ENCODE measurements around the gene ERG.

Gene ERG, protein sequence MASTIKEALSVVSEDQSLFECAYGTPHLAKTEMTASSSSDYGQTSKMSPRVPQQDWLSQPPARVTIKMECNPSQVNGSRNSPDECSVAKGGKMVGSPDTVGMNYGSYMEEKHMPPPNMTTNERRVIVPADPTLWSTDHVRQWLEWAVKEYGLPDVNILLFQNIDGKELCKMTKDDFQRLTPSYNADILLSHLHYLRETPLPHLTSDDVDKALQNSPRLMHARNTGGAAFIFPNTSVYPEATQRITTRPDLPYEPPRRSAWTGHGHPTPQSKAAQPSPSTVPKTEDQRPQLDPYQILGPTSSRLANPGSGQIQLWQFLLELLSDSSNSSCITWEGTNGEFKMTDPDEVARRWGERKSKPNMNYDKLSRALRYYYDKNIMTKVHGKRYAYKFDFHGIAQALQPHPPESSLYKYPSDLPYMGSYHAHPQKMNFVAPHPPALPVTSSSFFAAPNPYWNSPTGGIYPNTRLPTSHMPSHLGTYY

DNA sequence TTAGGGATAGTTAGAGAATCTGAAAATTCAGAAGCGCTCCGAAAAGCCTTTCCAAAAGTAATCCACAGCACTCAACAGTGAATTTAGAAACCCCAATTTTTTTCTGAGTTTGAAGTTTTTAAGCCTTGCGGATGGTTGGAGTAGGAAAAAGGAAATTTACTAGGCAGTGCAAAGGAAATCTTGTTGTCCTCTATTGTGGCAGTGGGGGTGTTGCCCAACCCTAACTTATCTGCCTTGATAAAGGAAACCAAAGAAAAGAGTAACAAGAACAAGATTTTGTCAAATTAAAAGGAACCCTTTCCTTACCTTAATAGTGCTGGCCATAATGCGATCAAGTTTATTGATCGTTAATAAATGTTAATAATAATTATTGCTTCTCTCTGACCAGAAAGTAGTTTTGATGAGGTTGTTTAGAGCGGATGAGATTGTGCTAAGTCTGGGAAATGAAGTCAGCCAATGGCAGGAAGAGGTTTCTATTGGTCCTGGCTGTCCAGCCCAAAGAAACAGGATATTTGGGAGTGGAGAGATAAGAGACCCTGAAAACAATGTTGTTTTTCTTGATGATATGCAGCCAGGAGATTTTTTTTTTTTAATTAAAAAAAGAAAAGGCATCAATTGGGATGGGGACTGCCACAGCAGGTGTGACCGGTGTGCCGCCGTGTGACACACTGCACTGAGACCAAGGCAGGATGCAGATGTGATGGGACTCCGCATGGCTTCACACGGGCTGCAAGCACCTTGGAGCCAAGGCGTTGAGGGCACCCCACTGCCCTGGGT, at the start of gene ERG:
Gene ERG, minus strand, starts transcription at position 421 of the 777 bp plus-strand sequence. Its CDS starts 97 bp downstream, at position 324.
- DNase-seq: no peak

DNA sequence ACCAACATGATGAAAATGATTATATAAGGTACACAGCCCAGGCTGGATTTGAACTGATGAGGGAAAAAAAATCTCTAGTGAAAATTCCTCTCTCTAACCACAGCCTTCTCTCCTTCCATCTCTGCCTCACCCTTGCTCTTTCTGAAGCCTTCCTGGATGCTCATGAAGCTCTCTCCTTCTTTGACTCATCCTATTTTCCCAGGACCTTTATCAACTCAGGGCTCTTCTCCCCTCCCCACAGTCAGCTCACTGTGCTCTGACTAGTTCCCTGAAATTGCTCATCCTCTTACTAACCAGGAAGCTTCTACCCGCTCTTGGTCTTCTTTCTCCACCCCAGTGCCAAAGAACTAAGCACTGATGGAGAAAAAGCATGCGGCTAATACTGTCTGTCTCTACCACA, 46.4 kb upstream of the ERG start:
- no peak for DNase-seq

DNA sequence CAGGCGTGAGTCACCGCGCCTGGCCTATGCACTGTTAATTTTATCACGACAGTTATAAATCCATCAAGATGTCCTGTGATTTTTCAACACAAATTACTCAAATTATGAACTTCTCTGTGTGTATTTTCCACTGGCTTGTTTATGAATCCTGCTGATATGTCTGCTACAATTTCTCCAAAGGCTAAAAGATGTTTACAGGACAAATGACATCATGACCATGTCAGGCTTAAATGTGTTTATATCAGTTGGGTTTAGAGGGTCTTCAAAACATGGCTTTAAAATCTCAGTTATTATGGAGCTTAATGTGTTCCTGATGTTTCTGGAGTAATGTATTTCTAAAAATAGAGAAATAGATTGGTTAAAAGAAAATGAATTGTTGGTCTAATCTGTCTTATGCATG, 44.0 kb upstream of the ERG start:
- no peak for DNase-seq

DNA sequence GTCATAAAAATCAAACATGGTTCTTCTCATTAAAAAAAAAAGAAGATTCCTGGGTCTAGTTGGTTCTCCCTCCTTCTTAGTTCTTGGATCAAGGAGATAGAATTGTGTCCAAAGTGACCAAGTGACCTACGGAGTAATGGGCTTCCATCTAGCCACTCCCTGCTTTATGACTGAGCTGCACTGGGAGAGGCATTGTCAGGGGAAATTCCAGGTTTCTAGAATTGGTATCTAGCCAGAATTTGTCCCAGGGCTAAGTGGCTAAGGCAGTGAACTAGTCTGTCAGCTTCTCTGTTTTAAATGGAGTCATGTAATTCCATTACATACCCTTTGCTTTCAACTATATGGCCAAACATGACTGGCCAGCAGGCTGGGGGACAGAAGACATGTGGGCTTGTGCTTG, 40.1 kb upstream of the ERG start:
- no peak for DNase-seq

DNA sequence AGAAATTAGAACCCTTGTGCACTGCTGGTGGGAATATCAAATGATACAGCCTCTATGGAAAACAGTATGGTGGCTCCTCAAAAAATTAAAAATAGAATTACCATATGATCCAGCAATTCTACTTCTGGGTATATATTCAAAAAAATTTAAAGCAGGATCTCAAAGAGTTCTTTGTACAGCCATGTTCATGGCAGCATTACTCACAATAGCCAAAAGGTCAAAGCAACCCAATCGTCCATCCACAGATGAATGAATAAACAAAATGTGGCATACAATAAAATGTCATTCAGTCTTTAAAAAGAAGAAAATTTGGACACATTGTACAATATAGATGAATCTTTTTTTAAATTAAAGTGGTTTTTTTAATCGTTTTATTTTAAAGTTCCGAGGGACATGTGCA, 36.3 kb upstream of the ERG start:
- no peak for DNase-seq

DNA sequence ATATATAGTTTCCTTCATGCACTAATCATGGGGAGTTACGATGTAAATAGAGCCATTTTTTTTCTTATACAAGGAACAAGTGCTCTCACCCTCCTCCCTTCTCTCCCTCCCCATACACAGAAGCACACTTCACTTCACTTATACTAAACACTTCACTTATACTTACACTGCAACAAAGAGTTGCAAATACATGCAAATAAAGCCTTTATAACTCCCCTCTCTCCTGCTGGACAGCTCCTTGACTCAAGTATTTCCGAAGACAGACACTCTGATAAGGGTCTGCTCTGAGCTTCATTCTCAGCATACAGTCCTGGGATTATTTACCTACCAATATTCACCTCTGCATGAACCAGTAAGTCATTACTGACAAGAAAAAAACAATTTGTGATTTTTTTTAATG, 35.6 kb upstream of the ERG start:
- no peak for DNase-seq

DNA sequence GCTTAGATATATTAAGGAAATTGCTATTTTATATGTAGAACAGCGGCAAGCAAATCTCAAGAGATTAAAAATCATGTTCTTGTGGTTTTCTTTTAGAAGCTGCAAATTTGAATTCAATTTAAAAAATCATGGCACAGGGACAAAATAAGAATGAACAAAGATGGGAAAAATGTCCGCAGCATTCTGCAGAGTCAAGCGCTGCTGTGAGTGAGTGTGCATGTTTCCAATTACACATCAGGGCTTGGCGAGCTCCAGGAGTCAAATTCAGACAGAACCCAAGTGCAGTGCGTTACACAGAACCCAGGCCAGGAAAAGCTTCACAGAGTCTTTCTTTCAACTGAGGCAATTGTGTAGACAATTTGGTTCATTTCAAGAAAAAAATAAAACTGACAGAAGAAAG, 33.3 kb upstream of the ERG start:
- DNase-seq: no peak

DNA sequence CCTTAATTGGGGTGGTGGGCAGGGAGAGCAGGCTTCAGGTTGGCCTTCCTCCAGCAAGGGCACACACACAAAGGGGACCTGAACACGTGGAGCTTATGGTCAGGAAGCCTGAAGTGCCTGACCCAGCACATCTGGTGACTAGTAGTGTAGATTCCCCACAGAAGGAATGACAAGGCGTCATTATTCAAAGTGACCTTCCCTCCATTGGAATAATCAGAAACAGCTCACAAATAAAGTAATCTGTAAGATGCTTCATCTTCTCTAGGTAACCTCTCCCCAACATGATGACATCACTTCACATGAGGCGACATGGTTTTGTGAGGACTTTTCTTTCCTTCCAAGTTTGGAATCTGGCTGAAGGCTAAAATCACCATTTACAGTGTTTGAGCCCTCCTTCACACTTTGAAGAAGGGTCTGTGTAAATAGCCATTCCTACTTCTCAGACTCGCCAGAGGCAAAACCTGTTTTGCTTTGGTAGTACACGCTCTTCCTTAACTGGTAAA, 32.8 kb upstream of the ERG start:
- no peak for DNase-seq

DNA sequence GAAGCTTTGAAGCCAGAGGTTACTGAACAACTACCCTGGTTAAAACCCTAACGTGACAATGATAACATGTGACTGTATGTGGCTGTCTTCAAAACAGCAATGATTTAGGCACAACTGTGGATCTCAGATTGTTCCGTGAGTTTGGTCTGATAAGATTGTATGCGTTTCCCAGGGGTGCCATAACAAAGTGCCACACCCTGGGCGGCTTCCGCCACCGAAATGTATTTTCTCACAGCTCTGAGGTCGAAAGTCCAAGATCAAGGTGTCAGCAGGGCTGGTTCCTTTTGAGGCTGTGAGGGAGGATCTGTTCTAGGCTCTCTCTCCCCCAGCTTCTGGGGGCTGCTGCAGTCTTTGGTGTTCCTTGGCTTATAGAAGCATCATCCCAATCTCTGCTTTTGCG, 29.5 kb upstream of the ERG start:
- DNase-seq: no peak

DNA sequence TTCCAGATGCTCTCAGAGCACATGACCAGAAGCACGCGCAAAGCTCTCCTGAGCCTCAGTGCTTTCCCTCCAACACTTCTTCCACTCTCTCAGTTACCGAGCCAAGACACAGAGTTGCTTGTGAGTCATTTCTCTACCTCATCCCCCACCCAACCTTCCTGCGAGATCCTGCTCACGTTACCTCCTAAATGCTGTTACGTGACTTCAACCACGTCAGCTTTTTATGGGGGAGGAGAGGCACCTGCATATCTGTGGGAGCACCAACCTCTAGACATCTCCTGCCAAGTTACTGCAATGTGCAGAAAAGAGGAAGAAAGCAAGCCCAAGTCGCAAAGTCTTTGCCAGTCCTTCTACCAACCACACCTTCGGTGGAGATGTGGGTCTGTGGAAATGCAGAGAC, 27.2 kb upstream of the ERG start:
- DNase-seq: no peak

DNA sequence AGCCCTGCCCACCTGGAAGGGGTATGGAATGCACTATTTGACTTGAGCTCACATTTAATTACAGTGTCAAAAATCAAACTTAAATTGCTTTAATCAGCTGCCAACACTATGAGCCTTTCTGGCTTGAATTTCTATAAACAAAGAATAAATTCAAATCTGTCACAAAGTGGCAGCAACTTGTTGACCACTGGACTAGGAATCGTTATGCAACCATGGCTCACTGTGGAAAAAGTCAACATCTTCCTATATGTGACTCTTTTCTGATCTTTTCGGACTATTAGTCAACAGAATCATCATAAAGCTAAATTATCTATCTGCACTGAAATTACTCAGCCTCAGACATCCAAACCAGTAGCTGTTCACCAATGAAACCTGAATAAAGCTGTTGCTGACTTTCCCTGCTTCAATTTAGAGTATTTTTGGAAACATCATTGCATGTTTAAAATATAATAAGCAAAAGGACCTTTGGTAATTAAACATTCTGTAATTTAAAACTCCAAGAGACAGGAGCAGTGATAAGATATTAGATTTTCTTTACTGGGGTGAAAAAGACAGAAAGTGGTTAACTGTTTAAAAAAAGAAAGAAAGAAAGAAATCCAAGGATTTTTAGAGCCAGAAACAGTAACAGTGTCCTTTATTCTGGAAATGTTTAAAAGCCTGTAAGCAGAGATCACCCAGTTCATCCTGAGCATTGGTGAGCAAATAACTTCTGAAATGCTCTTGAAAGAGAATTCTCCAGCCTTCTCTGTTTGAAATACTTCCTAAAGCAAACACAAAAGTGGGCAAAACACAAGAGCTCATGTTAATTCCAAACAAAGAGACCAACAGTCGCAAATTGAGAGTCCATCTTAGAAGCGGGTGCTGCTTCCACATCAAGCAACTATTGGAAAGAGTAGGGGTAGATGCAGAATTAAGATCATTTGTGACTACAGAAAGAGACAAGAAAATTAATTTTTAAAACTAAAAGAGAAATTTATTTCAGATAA, 26.2 kb upstream of the ERG start:
- DNase-seq: no peak

DNA sequence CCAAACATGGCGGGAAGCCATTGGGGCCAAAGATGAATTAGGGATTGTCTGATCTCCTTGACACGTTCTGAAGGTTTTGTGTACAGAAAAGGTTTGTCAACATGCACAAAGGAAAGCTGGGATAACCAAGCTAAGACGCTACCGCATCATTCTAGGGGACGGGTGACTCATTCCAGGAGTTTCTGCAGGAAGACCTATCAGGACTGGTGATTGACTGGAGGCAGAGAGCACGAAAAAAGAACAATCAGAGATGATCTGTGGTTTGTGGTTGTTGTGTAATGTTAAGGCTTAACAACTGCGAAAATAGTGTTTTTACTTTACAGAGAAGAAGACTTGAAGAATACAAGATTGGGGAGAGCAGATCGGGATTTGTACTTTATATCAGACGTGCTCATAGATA, 22.2 kb upstream of the ERG start:
- DNase-seq: no peak

DNA sequence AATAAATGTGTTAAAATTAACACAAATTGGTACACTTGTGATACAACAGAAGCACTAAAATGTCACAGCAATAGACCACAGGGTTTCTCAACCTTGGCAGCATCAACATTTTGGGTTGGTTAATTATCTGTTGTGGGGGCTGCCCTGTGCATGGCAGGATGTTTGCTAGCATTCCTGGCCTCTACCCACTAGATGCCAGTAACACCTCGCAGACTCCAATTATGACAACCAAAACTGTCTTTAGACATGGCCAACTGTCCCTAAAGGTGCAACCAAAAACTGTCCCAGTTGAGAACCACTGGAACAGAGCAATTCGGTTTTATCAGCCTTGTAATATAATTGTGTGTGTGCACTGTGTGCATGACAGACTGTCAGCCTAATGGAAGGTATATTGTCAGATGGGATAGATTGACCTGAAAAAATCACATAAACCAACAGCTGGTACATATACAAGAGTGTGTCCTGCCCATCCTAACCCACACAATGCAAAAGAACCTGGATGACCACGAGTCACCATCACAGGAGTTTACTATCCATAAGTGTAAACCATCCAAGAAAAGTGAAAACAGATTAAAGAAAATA, 13.5 kb upstream of the ERG start:
- DNase-seq: no peak

DNA sequence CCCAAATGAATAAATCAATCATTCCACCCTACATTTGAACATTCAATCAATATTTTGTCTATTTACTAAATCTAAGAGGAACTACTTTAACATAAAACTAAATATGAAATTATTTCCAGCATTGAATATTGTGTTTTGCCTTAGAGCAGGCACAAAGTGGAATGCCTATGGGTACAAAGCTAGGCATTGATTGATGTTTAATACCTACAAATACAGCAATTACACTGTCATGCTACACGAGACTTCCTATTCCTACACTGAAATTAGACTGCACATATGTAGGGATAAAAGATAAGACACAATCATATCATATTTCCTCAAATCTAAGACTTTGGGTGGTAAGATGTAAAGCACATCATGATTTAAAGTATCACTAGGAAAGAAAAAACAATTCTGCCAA, 12.9 kb upstream of the ERG start:
- no peak for DNase-seq

DNA sequence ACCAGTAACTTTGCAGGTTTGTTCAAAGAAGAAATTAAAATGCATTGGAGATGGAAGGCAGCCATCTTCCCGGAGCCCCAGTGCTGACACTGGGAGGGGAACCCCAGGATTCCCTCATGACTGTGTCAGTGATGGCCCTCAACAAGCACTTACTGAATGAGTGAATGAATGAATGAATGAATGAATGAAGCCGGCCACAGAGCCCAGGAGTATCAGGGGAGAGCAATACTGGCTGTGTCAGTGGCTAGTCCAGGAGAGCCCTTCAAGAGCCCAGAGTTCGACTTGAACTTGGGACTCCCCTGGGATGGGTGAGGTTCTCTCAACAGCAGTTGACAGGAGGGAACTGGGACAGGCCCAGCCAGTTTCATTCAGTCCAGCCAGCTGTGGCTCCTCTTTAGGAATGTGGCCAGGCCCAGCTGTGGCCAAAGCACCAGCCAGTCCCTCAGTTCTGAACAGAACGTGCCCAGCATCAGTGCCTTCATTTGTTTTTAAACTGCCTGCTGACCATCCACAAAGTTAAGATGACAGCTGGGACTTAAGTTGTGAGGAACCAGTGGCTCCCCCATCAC, 9.2 kb upstream of the ERG start:
- no peak for DNase-seq

DNA sequence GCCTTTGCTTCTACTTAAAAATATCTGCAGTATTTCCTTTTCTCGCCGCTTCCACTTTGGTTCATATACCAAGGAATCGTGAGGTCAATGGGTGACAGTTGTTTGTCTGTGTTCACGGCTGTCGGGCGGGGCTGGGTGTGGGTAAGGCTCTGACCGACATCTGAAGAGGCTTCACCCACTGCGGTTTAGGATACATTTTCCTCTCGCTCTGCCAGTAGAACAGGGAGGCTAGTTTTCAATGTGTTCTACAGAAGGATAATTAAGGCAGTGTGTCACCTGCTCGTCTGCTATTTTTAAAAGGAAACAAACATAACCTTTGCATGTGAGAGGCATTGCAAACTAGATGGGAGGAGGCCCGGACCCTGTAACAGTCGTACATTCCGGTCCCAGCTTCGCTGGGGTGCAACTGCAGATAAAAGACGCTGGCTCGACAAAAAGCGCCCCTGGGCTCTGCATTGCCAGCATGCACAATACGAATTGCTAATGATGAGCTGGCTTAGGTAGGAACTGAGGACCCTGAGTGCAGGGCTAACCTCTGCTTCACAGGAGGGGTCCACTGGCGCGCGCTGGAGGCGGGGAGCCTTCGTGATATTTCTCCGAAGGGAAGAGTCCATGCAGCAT, 8.5 kb upstream of the ERG start:
- DNase-seq: peak; percentile 9

DNA sequence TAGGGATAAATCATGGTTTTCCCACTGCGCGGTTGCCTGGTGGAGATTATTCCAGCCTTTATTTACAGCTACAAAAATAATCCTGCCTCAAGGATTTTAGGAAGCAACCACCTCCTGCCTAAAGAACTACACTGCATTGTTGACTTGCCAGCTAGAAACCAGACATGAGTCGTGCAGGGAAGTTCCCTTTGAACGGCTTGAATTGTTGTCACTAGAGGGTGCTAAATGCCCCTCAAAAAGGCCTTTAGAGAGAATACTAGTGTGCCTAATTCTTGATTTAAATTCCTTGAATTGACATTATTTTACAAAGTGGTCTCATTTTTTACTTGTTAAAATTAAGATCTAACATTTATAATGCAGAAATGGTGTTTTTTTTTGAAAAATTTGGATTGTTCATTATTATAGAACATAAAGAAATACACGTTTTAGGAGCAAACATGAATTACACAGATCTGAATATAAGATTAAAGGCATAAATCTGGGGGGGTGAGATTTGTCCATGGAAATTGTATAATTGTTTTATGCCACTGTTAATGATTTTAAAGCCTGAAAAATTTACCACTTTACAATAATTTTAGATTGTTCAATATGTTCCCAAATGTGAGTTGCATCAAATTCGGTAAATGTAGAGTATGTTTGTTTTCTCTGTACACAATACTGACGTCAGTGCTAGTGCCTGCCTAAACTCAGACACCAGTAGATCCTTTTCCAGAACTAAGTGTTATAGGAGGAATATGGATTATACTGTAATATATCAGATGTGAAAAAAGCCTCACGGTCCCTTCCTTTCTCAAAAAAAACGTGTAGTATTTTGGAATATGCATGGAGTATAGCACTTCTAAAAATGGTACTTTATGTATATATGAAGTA, 7.6 kb upstream of the ERG start:
- peak; percentile 25 for DNase-seq

DNA sequence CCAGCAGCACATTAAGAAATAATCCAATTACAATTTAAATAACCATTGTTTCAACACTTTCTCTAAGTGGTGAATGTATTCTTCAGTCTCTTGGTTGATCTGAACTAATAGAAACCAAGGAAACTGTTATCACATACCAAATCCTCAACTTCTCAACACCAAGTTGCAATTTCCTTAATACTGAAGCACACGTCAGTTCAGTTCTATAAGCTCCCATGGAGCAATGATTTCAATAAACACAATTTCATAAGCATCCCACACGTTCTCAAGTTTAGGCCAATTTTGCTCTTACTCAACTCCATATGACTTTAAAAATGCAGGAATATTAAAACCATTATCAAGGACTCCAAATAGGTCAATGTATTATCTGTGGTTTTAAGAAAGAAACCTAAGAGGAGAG, 5.8 kb upstream of the ERG start:
- DNase-seq: no peak

DNA sequence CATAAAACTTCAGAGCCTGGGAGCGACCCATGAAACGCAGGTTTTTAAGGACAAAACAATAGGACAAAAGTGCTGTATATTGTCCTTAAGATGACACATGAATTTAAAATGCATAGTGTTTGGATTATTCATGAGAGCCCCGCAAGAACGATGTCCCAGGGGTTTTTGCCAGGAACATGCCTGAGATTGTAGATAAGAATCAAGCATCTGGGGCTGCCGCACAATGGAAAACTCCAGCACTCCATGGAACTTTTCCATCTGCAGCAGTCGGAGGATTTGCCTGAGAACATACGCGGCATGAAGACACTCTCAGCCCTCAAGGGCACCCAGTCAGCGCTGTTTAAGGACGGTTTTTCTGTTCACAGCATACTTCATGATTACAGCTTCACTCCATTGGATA, 5.3 kb upstream of the ERG start:
- no peak for DNase-seq

DNA sequence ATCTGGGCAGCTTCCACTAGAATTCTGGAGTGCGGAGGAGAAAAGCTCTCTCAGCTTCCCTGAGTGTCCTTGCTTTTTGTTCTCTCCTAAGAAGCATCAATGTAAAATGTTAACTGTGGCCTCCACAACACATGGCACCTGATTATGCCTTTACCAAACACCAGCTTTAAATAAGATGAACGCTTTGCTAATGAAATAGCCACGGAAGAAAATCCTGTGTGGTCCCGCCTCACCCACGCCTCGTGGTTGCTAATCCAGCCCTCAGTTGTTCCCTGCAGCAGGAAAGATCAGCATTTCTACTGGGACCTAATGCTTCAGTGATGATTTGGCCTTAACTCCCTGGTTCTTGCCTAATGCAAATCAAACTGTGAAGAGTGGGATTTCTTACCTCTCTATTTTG, 1.8 kb upstream of the ERG start:
- no peak for DNase-seq

DNA sequence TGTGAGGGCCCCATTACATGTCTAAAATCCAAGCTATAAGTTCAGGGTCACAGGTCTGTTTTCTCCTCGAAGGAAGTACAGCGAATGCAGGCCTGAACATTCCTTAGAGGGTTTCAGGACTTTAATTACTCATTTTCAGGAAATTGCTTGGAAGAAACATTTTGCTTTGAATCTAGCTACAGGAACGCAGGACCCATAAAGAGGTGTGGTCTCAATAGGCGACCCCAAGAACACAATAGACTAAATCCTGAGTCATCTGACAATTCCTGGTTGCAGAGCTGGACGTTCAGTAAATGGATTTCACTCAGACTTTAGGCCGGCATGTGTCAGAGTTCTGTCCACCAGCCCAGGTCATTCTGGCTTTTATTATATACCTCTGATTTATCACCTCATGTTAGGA, 1.0 kb upstream of the ERG start:
- no peak for DNase-seq
